Fibroblast of pulmonary artery (primary cell): ENCODE measurements around the gene SPDEF.

Experiments used
- DNase-seq: peaks from one replicate; pipeline ENCODE4 v3.0.0-alpha.2; 2010; ENCODE audit warnings: low read depth
- H3K4me3 ChIP-seq: replicated peaks from 2 replicates; pipeline ENCODE4 v1.5.1; 2011; ENCODE audit warnings: low read depth, mild to moderate bottlenecking, control low read depth, low read length, moderate library complexity
- CTCF ChIP-seq: IDR thresholded peaks from 2 replicates; pipeline ENCODE4 v1.5.1; 2011; ENCODE audit warnings: mild to moderate bottlenecking, control low read depth, low read length, inconsistent platforms; ENCODE audit errors: missing control alignments

SPDEF gene

DNA sequence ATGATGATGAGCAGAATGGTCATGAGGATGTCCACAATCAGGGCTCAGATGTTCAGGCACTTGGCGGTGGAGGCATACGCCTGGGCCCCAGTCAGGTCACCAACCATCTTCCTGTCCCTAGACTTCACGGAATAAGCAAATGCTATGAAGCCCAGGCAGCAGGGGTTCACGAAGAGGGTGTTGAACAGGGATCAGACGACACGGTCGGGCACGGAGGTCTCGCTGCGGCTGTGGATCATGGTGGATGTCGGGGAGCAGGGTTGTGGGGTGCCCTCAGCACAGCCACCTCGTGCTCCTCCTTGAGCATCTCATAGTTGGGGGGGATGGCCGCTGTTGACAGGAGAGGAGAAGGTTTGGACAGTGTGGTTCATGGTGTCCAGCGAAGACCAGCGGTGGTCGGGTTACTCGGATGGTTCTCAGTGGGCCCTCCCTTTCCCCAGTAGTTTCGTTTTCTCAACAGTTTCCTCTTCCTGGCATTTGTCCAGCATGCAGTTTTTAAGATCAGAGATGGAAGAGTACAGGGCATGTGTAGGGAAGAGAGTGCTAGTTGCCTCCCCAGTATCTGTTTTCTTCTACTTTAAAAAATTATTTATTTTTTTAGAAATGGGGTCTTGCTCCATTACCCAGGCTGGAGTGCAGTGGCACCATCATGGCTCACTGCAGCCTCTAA is 20.3 kb upstream of the SPDEF start:
- TF ChIP-seq CTCF = no peak
- DNase-seq = no peak
- no peak overlapping the region for H3K4me3 ChIP-seq

- no peak overlapping the region for H3K4me3 ChIP-seq
- DNase-seq = no peak
- TF ChIP-seq CTCF = no peak
Measured at GRCh38 chr6:34575326-34575725, 19.2 kb upstream of the SPDEF start.

DNA sequence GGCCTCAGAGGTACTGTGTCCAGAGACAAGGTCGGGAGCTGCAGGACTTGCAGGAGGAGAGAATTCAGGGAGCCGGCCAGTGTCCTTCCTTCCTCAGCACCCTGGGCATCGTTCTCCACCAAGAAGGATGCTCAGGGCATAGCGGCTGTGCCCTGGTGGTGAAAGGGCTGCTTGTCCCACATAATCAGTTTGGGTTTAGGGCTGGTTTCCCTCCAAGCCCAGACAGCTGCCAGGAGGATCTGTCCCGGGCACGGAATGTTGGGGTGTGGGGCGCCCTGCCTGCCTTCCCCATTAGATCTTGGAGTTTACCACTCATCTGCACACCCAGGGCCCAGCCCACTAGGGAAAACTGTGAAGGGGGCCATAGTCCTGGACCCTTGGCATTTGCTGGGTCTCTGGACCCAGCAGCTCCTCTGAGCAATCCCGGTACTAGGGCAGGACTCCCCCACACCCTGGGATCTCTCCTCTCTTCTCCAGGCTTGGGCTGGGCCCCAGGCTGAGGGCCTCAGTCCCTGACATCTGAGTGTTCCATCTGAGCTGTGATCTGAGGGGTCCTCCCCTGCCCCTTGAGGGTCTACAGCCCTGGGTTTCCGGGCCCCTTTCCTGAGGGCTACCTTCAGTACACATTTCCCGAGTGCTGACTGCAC is 18.6 kb upstream of the SPDEF start:
- TF ChIP-seq CTCF = no peak
- H3K4me3 ChIP-seq = no peak overlapping the region
- no peak for DNase-seq

- TF ChIP-seq CTCF = no peak
- DNase-seq = no peak
- no peak overlapping the region for H3K4me3 ChIP-seq
Measured at GRCh38 chr6:34573567-34574183, 17.5 kb upstream of the SPDEF start.

GRCh38 chr6:34572585-34572984 is 16.5 kb upstream of the SPDEF start:
- DNase-seq = no peak
- no peak overlapping the region for H3K4me3 ChIP-seq
- no peak for TF ChIP-seq CTCF

GRCh38 chr6:34572021-34572420 is 15.9 kb upstream of the SPDEF start:
- no peak for DNase-seq
- TF ChIP-seq CTCF = no peak
- H3K4me3 ChIP-seq = no peak overlapping the region
